D721Med (cell line): ENCODE data around the gene PLAA.
A peak's percentile ranks its signal among the peaks of the same experiment; 100 is the strongest.

Experiments
- DNase-seq: peaks from one replicate; pipeline ENCODE4 v3.0.0; 2011; ENCODE audit warnings: low spot score; ENCODE audit not compliant: insufficient read length
- FAIRE-seq: peaks from 2 replicates; lab custom pipeline; 2011; peaks lifted over from hg19 to GRCh38; lab: Jason Lieb, UNC
- TF ChIP-seq, protein P1 (sequence below): IDR thresholded peaks from 2 replicates; pipeline ENCODE4 v1.5.1; 2012; ENCODE audit warnings: mild to moderate bottlenecking, control low read depth; ENCODE audit not compliant: insufficient read depth; ENCODE audit errors: missing control alignments

The PLAA gene

DNA sequence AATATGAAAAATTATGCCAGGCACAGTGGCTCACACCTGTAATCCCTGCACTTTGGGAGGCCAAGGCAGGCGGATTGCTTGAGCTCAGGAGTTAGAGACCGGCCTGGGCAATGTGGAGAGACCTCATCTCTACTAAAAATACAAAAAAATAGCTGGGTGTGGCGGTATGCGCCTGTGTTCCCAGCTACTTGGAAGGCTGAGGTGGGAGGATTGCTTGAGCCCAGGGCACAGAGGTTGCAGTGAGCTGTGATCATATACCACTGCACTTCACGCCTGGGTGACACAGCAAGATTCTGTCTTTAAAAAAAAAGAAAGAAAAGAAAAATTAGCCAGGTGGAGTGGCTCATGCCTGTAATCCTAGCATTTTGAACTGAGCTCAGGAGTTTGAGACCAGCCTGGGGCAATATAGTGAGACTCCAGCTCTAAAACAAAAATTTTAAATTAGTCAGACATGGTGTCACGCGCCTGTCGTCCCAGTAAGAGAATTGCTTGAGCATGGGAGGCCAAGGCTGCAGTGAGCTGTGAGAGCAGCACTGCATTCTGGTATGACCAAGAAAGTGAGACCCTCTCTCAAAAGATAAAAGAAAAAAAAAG, 18.0 kb downstream of the PLAA start:
- FAIRE-seq (no peak), DNase-seq (no peak)
- TF ChIP-seq, protein P1, sequence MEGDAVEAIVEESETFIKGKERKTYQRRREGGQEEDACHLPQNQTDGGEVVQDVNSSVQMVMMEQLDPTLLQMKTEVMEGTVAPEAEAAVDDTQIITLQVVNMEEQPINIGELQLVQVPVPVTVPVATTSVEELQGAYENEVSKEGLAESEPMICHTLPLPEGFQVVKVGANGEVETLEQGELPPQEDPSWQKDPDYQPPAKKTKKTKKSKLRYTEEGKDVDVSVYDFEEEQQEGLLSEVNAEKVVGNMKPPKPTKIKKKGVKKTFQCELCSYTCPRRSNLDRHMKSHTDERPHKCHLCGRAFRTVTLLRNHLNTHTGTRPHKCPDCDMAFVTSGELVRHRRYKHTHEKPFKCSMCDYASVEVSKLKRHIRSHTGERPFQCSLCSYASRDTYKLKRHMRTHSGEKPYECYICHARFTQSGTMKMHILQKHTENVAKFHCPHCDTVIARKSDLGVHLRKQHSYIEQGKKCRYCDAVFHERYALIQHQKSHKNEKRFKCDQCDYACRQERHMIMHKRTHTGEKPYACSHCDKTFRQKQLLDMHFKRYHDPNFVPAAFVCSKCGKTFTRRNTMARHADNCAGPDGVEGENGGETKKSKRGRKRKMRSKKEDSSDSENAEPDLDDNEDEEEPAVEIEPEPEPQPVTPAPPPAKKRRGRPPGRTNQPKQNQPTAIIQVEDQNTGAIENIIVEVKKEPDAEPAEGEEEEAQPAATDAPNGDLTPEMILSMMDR: no peak

DNA sequence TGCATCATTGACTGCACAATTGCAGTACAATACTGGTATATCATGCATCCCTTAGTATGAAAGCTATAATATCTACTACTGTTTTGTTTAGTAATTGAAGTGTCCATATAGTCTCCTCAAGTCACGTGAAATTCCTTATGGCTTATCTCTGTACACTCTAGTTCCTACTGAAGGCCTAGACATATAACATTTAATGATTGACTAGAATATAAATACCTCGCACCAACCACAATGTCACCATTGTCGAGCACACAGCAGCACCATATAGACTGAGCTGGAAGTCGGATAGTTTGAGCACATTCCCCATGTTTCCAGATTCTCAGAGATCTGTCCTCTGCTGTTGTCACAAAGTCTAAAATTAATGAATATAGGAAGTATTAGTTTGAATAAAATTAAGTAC, 21.4 kb downstream of the PLAA start:
- FAIRE-seq (peak; percentile 56), DNase-seq (no peak)
- TF ChIP-seq, protein P1: no peak

DNA sequence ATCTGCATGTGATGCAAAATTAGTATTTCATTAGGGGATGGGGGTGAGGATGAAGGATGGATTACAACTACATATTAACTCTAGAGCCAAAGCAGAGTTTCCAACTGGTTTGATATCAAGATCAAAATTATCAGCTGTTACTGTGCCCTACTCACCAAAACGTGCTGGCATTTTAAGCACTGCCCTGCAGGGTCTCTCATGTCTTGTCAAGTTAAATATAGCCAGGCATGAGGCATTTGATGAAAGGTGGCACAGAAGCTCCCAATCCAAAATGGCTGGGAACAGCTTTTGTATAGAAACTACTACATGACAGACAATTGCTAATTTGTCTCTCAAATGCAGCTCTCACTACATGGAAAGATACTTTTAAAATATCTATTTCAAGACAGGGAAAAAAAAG, 27.3 kb downstream of the PLAA start:
- no peak for DNase-seq
- FAIRE-seq: no peak
- TF ChIP-seq, protein P1: no peak

DNA sequence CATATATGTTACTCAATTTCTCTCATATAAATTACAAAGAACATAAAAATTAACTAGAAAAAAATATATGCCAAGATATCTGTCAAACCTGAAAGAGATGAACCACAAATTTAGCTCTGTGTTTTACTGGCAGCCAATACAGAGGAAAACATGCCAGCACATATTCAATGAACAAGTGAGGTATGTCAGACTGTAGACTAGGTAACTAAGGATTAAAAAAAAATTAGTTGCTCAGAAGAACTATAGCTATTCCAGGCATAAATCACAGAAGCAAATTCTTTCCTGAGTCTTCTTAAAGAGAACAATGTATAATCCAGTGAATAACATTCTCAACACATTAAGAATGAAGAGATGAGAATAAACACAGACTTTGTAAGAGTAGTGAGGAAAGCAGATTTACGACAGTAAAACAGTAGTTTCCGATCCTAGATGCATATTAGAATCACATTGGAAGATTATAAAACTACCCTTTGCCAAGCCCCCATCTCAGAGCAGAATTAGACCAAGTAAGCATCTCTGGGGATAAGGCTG, 33.8 kb downstream of the PLAA start:
- TF ChIP-seq, protein P1: no peak
- FAIRE-seq: no peak
- DNase-seq: no peak

DNA sequence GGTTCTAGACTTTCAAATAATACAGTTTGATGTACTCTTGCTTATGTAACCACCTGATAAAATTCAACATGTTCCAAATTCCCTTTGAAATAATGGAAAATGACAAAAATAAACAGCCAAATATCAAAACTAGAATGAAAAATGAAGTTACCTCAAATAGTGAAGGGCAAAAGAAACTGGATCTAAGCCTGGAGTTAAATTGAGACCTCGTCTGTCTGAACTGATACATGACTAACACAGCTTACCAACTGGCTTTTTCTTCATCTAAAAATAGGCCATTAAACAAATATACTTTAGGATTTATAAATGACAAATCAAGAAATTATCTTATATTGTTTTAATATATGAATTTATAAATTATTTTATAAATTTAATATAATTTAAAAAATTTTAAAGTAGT, 42.4 kb downstream of the PLAA start:
- FAIRE-seq: no peak
- TF ChIP-seq, protein P1: no peak
- no peak for DNase-seq

DNA sequence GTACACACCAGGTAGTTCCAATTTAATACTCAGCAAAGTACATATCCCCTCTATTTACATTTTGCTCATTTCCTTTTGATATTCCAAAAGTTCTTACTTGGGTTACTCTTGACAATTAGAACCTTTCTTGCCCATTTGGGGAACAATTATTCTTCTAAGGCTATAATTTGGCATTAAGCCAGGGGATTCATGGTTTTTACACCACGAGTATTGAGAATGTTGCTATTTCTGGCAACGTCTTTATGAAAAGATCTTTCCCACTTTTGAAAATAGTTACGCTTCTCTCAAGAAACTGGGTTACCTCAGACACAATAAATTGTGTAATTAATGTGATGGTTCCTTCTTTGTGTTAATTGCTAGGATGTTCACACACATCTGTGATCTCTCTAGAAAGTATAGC, 43.0 kb downstream of the PLAA start:
- DNase-seq (no peak), FAIRE-seq (no peak)

DNA sequence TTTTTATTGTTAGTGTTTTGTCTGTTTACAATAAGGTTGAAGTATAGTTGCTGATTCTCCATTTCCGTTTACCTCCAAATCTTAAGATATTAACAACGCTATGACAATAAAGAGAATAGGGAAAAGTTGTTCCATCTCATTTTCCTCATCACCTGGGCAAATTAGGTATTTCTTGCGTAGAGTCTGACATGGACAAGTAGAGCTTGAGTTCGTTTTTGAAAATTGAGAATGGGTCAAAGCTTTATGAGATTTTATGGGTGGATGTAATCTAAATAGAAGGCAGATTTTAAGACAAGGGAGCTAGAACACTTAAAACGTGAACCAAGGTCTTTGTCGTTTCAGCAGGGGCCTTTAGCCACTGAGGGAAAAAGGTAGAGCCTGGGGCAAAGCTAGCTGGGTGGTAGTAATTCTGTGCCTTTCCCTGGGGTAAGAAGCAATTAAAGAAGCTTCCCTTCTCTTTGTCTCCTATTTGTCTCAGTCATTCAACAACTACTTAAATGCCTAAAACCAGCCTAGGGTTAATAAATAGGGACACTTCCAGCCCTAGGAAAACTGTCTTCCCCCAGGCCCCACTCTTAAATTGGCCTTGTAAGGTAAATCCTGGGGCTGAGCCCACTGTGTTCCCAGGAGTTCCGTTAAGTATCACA, 53.9 kb downstream of the PLAA start:
- FAIRE-seq: no peak
- DNase-seq: no peak
- TF ChIP-seq, protein P1: no peak

More for the DNA sequence above, 43.0 kb downstream of the PLAA start:
- TF ChIP-seq, protein P1: no peak
